ENCODE data around the gene WDTC1.
"Not testable (repeated sequence)": the region's sequence is repeated elsewhere in the genome, so short reads cannot be mapped to it uniquely, and the experiment has no call there.

WDTC1 gene

DNA sequence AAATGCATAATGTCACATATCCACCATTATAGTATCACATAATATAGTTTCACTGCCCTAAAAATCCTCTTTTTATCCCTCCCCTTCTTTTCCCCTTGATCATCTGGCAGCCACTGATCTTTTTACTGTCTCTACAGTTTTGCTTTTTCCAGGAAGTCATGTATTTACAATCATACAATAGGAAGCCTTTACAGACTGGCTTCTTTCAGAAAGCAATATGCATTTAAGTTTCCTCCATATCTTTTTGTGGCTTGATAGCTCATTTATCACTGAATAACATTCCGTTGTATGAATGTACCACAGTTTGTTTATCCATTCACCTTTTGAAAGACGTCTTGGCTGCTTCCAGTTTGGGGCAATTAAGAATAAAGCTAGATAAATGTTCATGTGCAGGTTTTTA is 14.3 kb upstream of the WDTC1 start:
- no peaks in the 10 kb centered on the region for H3K4me1 ChIP-seq (ENCODE audit: control insufficient read depth, insufficient read depth, low read length)
- no peaks in the 10 kb centered on the region for H3K36me3 ChIP-seq (ENCODE audit: control insufficient read depth, insufficient read depth, low read length)
- H3K9me3 ChIP-seq (ENCODE audit: control insufficient read depth, insufficient read depth, low read depth, low read length): no peaks in the 10 kb centered on the region
- no peak overlapping the region for H3K4me3 ChIP-seq (ENCODE audit: low read depth, low read length)
- no peaks in the 10 kb centered on the region for H3K27me3 ChIP-seq (ENCODE audit: control insufficient read depth, insufficient read depth, low read length)
- no peak overlapping the region for H3K9ac ChIP-seq (ENCODE audit: low read length)
- H3K27ac ChIP-seq (ENCODE audit: low read depth, low read length): no peak overlapping the region

DNA sequence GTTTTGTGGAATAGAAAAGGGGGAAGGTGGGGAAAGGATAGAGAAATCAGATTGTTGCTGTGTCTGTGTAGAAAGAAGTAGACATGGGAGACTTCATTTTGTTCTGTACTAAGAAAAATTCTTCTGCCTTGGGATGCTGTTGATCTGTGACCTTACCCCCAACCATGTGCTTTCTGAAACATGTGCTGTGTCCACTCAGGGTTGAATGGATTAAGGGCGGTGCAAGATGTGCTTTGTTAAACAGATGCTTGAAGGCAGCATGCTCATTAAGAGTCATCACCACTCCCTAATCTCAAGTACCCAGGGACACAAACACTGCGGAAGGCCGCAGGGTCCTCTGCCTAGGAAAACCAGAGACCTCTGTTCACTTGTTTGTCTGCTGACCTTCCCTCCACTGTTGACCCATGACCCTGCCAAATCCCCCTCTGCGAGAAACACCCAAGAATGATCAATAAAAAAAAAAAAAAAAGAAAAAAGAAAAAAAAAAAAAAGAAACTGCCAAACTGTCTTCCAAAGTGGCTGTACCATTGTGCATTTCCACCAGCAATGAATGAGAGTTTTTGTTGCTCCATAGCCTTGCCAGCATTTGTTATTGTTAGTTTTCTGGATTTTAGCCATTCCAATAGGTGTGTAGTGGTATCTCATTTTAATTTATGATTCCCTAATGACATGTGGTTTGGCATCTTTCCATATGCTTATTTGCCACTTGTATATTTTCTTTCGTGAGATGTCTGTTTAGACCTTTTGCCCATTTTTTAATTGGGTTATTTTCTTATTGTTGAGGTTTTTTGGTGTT is 13.5 kb upstream of the WDTC1 start:
- not testable (repeated sequence) for H3K27me3 ChIP-seq (ENCODE audit: control insufficient read depth, insufficient read depth, low read length); H3K4me3 ChIP-seq (ENCODE audit: low read depth, low read length); H3K9me3 ChIP-seq (ENCODE audit: control insufficient read depth, insufficient read depth, low read depth, low read length); H3K4me1 ChIP-seq (ENCODE audit: control insufficient read depth, insufficient read depth, low read length); H3K27ac ChIP-seq (ENCODE audit: low read depth, low read length); H3K9ac ChIP-seq (ENCODE audit: low read length); H3K36me3 ChIP-seq (ENCODE audit: control insufficient read depth, insufficient read depth, low read length)

DNA sequence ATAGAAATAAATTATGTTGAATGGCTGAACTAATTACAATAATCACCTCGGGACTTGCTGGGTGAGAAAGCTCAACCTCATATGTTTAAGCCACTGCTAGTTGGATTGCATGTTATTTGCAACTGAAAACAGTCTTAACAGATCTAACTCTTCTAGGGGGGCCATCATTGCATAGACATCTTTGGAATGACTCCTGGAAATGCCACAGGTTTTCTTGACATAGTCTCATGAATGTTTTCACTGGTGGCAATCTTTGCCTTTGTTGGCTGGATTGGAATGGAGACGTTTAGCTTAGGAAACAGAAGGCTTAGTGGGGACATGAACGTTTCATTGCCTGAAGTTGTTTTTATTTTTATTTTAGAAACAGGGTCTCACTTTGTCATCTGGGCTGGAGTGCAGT is 8.8 kb upstream of the WDTC1 start:
- Histone ChIP-seq H3K27ac (ENCODE audit: low read depth, low read length) (no peak overlapping the region), H3K4me3 (ENCODE audit: low read depth, low read length) (no peak overlapping the region), H3K36me3 (ENCODE audit: control insufficient read depth, insufficient read depth, low read length) (no peaks in the 10 kb centered on the region), H3K27me3 (ENCODE audit: control insufficient read depth, insufficient read depth, low read length) (no peaks in the 10 kb centered on the region), H3K4me1 (ENCODE audit: control insufficient read depth, insufficient read depth, low read length) (no peaks in the 10 kb centered on the region), H3K9ac (ENCODE audit: low read length) (no peak overlapping the region), H3K9me3 (ENCODE audit: control insufficient read depth, insufficient read depth, low read depth, low read length) (no peaks in the 10 kb centered on the region)

DNA sequence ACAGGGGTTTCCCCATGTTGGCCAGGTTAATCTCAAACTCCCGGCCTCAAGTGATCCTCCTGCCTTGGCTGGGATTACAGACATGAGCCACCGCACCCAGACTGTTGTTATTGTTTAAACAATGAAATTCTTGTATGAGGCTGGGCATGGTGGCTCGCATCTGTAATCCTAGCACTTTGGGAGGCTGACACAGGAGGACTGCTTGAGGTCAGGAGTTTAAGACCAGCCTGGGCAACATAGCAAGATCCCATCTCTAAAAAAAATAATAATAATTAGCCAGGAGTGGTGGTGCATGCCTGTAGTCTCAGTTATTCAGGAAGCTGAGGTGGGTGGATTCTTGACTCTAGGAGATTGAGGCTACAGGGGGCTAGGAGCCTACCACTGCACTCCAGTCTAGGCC is 6.7 kb upstream of the WDTC1 start:
- Histone ChIP-seq H3K9ac (ENCODE audit: low read length) (no peak overlapping the region), H3K36me3 (ENCODE audit: control insufficient read depth, insufficient read depth, low read length) (no peaks in the 10 kb centered on the region), H3K4me3 (ENCODE audit: low read depth, low read length) (no peak overlapping the region), H3K27ac (ENCODE audit: low read depth, low read length) (no peak overlapping the region), H3K4me1 (ENCODE audit: control insufficient read depth, insufficient read depth, low read length) (no peaks in the 10 kb centered on the region), H3K9me3 (ENCODE audit: control insufficient read depth, insufficient read depth, low read depth, low read length) (no peaks in the 10 kb centered on the region), H3K27me3 (ENCODE audit: control insufficient read depth, insufficient read depth, low read length) (no peaks in the 10 kb centered on the region)

DNA sequence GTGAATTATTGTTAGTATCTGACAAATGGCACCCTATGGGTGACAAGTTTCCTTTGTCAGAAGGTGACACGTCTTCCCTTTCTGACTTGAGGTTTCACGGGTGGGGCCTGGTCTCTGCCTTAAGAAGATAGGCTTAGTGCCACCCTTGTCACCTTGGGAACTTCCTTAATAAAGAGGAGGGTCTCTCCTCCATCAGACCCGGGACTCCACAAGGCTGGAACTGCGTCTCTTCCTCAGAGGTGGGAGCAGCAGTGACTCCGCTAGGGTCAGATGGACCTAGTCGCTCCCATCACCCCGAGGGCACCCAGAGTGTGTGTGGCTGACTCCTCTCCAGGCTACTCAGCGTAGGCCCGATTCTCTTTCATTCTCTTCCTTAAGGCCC is 774 bp upstream of the WDTC1 start:
- Histone ChIP-seq H3K4me1 (ENCODE audit: control insufficient read depth, insufficient read depth, low read length) (peaks cover 6% of the 10 kb centered on the region; the same call in 1 of the 2 replicates), H3K9me3 (ENCODE audit: control insufficient read depth, insufficient read depth, low read depth, low read length) (no peaks in the 10 kb centered on the region), H3K9ac (ENCODE audit: low read length) (peak overlapping the region; percentile 27), H3K27me3 (ENCODE audit: control insufficient read depth, insufficient read depth, low read length) (no peaks in the 10 kb centered on the region), H3K36me3 (ENCODE audit: control insufficient read depth, insufficient read depth, low read length) (no peaks in the 10 kb centered on the region), H3K27ac (ENCODE audit: low read depth, low read length) (no peak overlapping the region), H3K4me3 (ENCODE audit: low read depth, low read length) (peak overlapping the region; percentile 97)

DNA sequence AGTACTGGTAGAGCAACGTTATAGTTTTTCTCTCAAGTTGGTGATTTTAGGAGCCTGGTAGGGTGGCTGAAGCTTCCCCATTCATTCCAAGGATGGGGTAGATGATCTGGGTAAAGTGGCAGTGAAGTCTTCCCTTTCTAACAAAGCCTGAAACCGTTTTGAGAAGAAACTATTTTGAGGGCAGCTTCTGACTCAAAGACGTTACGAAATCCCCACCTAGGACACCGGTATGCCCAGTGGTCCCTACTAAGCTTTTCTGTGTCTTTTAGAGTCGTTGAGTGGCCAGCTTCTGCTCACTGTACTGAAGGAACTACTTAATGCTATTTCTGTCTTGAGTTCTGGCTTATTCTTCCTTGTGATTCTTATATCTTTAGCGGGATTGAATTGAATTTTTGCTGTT is 1.4 kb downstream of the WDTC1 start:
- peak overlapping the region; percentile 72 for H3K9ac ChIP-seq (ENCODE audit: low read length)
- no peaks in the 10 kb centered on the region for H3K27me3 ChIP-seq (ENCODE audit: control insufficient read depth, insufficient read depth, low read length)
- peaks cover 6% of the 10 kb centered on the region; the same call in 1 of the 2 replicates for H3K4me1 ChIP-seq (ENCODE audit: control insufficient read depth, insufficient read depth, low read length)
- H3K9me3 ChIP-seq (ENCODE audit: control insufficient read depth, insufficient read depth, low read depth, low read length): no peaks in the 10 kb centered on the region
- no peak overlapping the region for H3K27ac ChIP-seq (ENCODE audit: low read depth, low read length)
- H3K4me3 ChIP-seq (ENCODE audit: low read depth, low read length): peak overlapping the region; percentile 97
- H3K36me3 ChIP-seq (ENCODE audit: control insufficient read depth, insufficient read depth, low read length): no peaks in the 10 kb centered on the region

DNA sequence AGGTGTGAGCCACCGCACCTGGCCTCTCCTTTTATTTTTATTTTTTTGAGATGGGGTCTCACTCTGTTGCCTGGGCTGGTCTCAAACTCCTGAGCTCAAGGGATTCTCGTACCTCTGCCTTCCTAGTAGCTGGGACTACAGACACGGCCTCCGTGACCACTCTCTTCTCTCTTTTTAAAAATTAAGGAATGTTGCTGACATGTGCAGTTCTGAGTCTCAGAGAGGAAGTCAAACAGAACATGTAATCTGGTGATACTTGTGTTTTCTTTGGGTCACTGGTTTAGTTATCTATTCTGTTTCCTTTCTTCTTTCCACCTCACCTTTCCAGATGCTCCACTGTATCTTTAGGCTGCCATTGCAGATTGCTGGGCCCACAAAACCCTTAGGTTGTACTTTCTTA is 2.7 kb downstream of the WDTC1 start:
- no peak overlapping the region for H3K4me3 ChIP-seq (ENCODE audit: low read depth, low read length)
- no peaks in the 10 kb centered on the region for H3K27me3 ChIP-seq (ENCODE audit: control insufficient read depth, insufficient read depth, low read length)
- peaks cover 6% of the 10 kb centered on the region; the same call in 1 of the 2 replicates for H3K4me1 ChIP-seq (ENCODE audit: control insufficient read depth, insufficient read depth, low read length)
- no peaks in the 10 kb centered on the region for H3K36me3 ChIP-seq (ENCODE audit: control insufficient read depth, insufficient read depth, low read length)
- no peaks in the 10 kb centered on the region for H3K9me3 ChIP-seq (ENCODE audit: control insufficient read depth, insufficient read depth, low read depth, low read length)
- H3K27ac ChIP-seq (ENCODE audit: low read depth, low read length): no peak overlapping the region
- H3K9ac ChIP-seq (ENCODE audit: low read length): no peak overlapping the region

DNA sequence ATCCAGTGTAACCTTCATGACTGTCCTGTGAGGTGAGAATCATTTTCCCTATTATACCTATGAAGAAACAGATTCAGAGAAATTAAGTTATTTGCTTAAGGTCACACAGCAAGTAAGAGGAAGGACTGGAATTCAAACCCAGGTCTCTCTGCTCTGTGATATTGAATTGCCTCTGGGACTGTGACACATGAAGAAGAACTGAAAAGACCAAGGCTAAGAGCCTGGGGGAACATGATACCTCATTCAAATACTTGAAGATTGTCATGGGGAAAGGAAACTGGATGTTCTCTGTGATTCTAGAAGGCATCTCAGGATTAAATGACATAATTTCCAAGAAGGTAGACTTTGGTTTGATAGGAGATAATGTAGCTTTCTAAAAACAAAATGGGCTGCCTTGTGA is 3.6 kb downstream of the WDTC1 start:
- Histone ChIP-seq H3K4me1 (ENCODE audit: control insufficient read depth, insufficient read depth, low read length) (peaks cover 6% of the 10 kb centered on the region; the same call in 1 of the 2 replicates), H3K9ac (ENCODE audit: low read length) (no peak overlapping the region), H3K36me3 (ENCODE audit: control insufficient read depth, insufficient read depth, low read length) (no peaks in the 10 kb centered on the region), H3K27ac (ENCODE audit: low read depth, low read length) (no peak overlapping the region), H3K9me3 (ENCODE audit: control insufficient read depth, insufficient read depth, low read depth, low read length) (no peaks in the 10 kb centered on the region), H3K4me3 (ENCODE audit: low read depth, low read length) (no peak overlapping the region), H3K27me3 (ENCODE audit: control insufficient read depth, insufficient read depth, low read length) (no peaks in the 10 kb centered on the region)

DNA sequence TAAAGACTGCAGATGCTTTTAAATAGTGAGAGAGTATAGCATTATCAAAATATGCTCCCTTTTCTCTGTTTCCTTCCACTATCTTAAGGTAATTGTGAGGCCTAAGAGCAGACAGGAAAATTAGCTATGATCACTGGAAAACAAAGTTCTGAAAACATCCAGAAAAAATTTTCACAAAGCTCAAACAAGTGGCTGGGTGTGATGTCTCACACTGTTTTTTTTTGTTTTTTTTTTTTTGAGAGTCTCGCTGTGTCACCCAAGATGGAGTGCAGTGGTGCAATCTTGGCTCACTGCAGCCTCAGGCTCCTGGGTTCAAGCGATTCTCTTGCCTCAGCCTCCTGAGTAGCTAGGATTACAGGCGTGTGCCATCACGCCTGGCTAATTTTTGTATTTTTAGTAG is 7.2 kb downstream of the WDTC1 start:
- Histone ChIP-seq H3K27me3 (ENCODE audit: control insufficient read depth, insufficient read depth, low read length) (no peaks in the 10 kb centered on the region), H3K9ac (ENCODE audit: low read length) (no peak overlapping the region), H3K27ac (ENCODE audit: low read depth, low read length) (no peak overlapping the region), H3K4me3 (ENCODE audit: low read depth, low read length) (no peak overlapping the region), H3K36me3 (ENCODE audit: control insufficient read depth, insufficient read depth, low read length) (no peaks in the 10 kb centered on the region), H3K9me3 (ENCODE audit: control insufficient read depth, insufficient read depth, low read depth, low read length) (no peaks in the 10 kb centered on the region), H3K4me1 (ENCODE audit: control insufficient read depth, insufficient read depth, low read length) (no peaks in the 10 kb centered on the region)

DNA sequence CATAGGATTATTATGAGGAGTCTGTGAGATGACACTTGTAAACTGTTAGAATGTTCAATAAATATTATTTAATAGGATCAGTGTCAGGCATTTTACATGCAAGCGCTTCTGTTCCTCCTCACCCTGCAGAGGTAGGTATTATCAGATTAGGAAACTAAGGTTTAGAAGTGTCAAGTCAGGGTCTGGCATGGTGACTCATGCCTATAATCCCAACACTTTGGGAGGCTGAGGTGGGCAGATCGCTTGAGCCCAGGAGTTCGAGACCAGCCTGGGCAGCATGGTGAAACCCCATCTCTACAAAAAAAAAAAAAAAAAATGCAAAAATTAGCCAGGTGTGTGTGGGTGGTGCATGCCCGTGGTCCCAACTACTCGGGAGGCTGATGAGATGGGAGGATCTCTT is 9.2 kb downstream of the WDTC1 start:
- not testable (repeated sequence) for H3K4me3 ChIP-seq (ENCODE audit: low read depth, low read length); H3K27ac ChIP-seq (ENCODE audit: low read depth, low read length); H3K9me3 ChIP-seq (ENCODE audit: control insufficient read depth, insufficient read depth, low read depth, low read length); H3K9ac ChIP-seq (ENCODE audit: low read length); H3K27me3 ChIP-seq (ENCODE audit: control insufficient read depth, insufficient read depth, low read length); H3K4me1 ChIP-seq (ENCODE audit: control insufficient read depth, insufficient read depth, low read length); H3K36me3 ChIP-seq (ENCODE audit: control insufficient read depth, insufficient read depth, low read length)

DNA sequence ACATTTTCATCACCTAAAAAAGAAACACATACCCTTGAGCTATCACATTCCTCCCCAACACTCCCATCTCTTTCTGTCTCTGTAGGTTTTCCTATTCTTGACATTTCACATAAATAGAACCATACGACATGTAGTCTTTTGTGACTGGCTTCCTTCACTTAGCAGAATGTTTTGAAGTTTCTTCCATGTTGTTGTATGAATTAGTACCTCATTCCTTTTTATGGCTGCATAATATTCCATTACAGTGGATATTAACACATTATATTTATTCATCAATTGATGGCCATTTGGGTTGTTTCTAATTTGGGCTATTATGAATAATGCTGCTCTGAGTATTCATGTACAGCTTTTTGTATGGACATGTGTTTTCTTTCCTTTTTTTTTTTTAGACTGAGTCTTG is 11.8 kb downstream of the WDTC1 start:
- H3K27ac ChIP-seq (ENCODE audit: low read depth, low read length): no peak overlapping the region
- H3K27me3 ChIP-seq (ENCODE audit: control insufficient read depth, insufficient read depth, low read length): no peaks in the 10 kb centered on the region
- no peak overlapping the region for H3K9ac ChIP-seq (ENCODE audit: low read length)
- H3K9me3 ChIP-seq (ENCODE audit: control insufficient read depth, insufficient read depth, low read depth, low read length): no peaks in the 10 kb centered on the region
- H3K36me3 ChIP-seq (ENCODE audit: control insufficient read depth, insufficient read depth, low read length): no peaks in the 10 kb centered on the region
- H3K4me1 ChIP-seq (ENCODE audit: control insufficient read depth, insufficient read depth, low read length): no peaks in the 10 kb centered on the region
- no peak overlapping the region for H3K4me3 ChIP-seq (ENCODE audit: low read depth, low read length)
